ENCODE results near the gene THNSL1. TPM values are rescaled to one million over a fixed set of nuclear protein-coding genes. Genes with fewer than 3 reads are reported as not detected.

Gene THNSL1
- total and polyA plus RNA-seq, 9 of the 15 experiments (the other 6 are each of a cell fraction or from before 2014, with no cell fraction given) = 4.5 to 8.6 (median 6.3) TPM

- no peak for TF ChIP-seq ZBTB33 (CRISPR knock-in tag; IDR thresholded peaks at IDR 0.05)
- TF ChIP-seq HCFC1 (IDR thresholded peaks at IDR 0.05; ENCODE audit: low read depth, low read length) = no peak
- TF ChIP-seq ZKSCAN3 (CRISPR knock-in tag; IDR thresholded peaks at IDR 0.05) = no peak
- no peak for TF ChIP-seq BRD4 (IDR thresholded peaks at IDR 0.05)
- TF ChIP-seq RNF219 (CRISPR knock-in tag; IDR thresholded peaks at IDR 0.05) = no peak
- TF ChIP-seq, protein P1, sequence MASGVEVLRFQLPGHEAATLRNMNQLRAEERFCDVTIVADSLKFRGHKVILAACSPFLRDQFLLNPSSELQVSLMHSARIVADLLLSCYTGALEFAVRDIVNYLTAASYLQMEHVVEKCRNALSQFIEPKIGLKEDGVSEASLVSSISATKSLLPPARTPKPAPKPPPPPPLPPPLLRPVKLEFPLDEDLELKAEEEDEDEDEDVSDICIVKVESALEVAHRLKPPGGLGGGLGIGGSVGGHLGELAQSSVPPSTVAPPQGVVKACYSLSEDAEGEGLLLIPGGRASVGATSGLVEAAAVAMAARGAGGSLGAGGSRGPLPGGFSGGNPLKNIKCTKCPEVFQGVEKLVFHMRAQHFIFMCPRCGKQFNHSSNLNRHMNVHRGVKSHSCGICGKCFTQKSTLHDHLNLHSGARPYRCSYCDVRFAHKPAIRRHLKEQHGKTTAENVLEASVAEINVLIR (CRISPR knock-in tag; IDR thresholded peaks at IDR 0.05) = no peak
- no peak for TF ChIP-seq ZNF778 (CRISPR knock-in tag; IDR thresholded peaks at IDR 0.05)
- TF ChIP-seq PTRF (tag; IDR thresholded peaks at IDR 0.05) = no peak
- 0 out of 2 replicates have a peak, but pooled peaks have one; percentile 6 for TF ChIP-seq CBFA2T2 (conservative IDR thresholded peaks at IDR 0.05)
- peak; percentile 64; the same call in 1 of the 2 replicates for TF ChIP-seq DPF2 (IDR thresholded peaks at IDR 0.05)
- 0 out of 2 replicates have a peak, but pooled peaks have one; percentile 6 for TF ChIP-seq SOX6 (IDR thresholded peaks at IDR 0.05)
- no peak for TF ChIP-seq ZNF445 (CRISPR knock-in tag; IDR thresholded peaks at IDR 0.05; ENCODE audit: low read depth)
- TF ChIP-seq ZNF717 (CRISPR knock-in tag; IDR thresholded peaks at IDR 0.05) = no peak
- no peak for TF ChIP-seq ADNP (tag; IDR thresholded peaks at IDR 0.05)
- TF ChIP-seq E2F8 (IDR thresholded peaks at IDR 0.05; ENCODE audit: low read depth, partially characterized antibody) = no peak
- no peak for TF ChIP-seq ZNF830 (CRISPR knock-in tag; IDR thresholded peaks at IDR 0.05)
- TF ChIP-seq ZNF507 (tag; conservative IDR thresholded peaks at IDR 0.05) = no peak
- TF ChIP-seq ZNF165 (CRISPR knock-in tag; IDR thresholded peaks at IDR 0.05; ENCODE audit: borderline replicate concordance) = no peak
- no peak for TF ChIP-seq ZNF197 (CRISPR knock-in tag; IDR thresholded peaks at IDR 0.05; ENCODE audit: low read depth)
- TF ChIP-seq E2F6 (IDR thresholded peaks at IDR 0.05; ENCODE audit: borderline replicate concordance in 1 of 2, extremely low read depth in 1 of 2, insufficient read depth in 1 of 2, insufficient read length in 1 of 2, low read depth in 1 of 2, low read length in 1 of 2, poor library complexity in 1 of 2, severe bottlenecking in 1 of 2) = no peak
Measured at GRCh38 chr10:25059990-25060389, 43.6 kb downstream of the THNSL1 start (continued).
